Mononuclear cell (primary cell): ENCODE results near the gene GTF3C4. TPM values are rescaled to one million over a fixed set of nuclear protein-coding genes. Genes with fewer than 3 reads are reported as not detected.

ENCODE experiments used
- total RNA-seq: library from RNA; depleted of rRNA; stranded (reverse); fragments of >200 nt; gene quantifications from one replicate; pipeline ENCODE4 v1.2.3, GENCODE V29; 2012

The GTF3C4 gene
- total RNA-seq, 1 donor, result 17.6 TPM

Other genes with a start within 250 kb of the GTF3C4 start
- not detected for gene BARHL1, start 87.9 kb upstream of the GTF3C4 start, total RNA-seq
- 10.3 TPM for gene DDX31, start 481 bp upstream of the GTF3C4 start, total RNA-seq
- gene AK8, start 207.8 kb downstream of the GTF3C4 start, total RNA-seq, result 0.63 TPM
- 0.52 TPM for gene SPACA9, start 208.4 kb downstream of the GTF3C4 start, total RNA-seq